Measurements from ENCODE around the gene INHBC.

DNA sequence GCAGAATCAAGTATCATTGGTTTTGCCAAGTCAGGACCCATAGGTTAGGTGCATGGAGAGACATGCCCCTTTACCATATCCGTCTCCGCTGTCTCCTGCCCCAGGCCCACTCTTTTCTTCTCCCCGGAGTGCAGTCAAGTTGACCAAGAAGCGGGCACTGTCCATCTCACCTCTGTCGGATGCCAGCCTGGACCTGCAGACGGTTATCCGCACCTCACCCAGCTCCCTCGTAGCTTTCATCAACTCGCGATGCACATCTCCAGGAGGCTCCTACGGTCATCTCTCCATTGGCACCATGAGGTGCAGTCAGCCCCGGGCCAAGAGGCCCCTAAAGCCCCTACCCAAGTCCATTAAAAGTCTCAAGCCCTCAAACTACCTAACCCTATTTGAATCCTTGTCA is 30.0 kb downstream of the INHBC start:
- TF ChIP-seq, protein P1, sequence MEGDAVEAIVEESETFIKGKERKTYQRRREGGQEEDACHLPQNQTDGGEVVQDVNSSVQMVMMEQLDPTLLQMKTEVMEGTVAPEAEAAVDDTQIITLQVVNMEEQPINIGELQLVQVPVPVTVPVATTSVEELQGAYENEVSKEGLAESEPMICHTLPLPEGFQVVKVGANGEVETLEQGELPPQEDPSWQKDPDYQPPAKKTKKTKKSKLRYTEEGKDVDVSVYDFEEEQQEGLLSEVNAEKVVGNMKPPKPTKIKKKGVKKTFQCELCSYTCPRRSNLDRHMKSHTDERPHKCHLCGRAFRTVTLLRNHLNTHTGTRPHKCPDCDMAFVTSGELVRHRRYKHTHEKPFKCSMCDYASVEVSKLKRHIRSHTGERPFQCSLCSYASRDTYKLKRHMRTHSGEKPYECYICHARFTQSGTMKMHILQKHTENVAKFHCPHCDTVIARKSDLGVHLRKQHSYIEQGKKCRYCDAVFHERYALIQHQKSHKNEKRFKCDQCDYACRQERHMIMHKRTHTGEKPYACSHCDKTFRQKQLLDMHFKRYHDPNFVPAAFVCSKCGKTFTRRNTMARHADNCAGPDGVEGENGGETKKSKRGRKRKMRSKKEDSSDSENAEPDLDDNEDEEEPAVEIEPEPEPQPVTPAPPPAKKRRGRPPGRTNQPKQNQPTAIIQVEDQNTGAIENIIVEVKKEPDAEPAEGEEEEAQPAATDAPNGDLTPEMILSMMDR (IDR thresholded peaks at IDR 0.05; ENCODE audit: insufficient read depth, low read length, poor library complexity, severe bottlenecking), result no peak
- no peak for TF ChIP-seq EZH2phosphoT487 (conservative IDR thresholded peaks at IDR 0.05; ENCODE audit: low read length)

All from SU-DHL-6 (cell line).